Measurements from ENCODE around the gene CIPC. TPM values are rescaled to one million over a fixed set of nuclear protein-coding genes. Genes with fewer than 3 reads are reported as not detected.

The CIPC gene
- total and polyA plus RNA-seq, 8 donors, result 6.0 to 81.1 (median 19.6) TPM

GRCh38 chr14:77099425-77100167, 1.5 kb downstream of the CIPC start:
- H3K27me3 ChIP-seq, result no peaks in the 10 kb centered on the region
- H3K4me3 ChIP-seq, result peak overlapping the region; percentile 73 to 96 (median 85)
- H3K27ac ChIP-seq, result peak overlapping the region in 4 of 5 donors; percentile 98 to 99 (median 98)
- peak in 1 of 3 donors; percentile 20 for TF ChIP-seq POLR2AphosphoS5 (IDR thresholded peaks at IDR 0.05)
- no peak for TF ChIP-seq POLR2A (IDR thresholded peaks at IDR 0.05)
- H3K36me3 ChIP-seq, result no peaks in the 10 kb centered on the region
- intact Hi-C loops (cut with DNase I; ENCODE audit: low total_unique reads), result no loop called here
- H3K9me3 ChIP-seq, result no peaks in the 10 kb centered on the region
- DNase-seq, result peak in 1 of 2 donors; percentile 70
- WGBS, 5 donors, result 15 to 21% (median 18%) methylated on average over 7 of the region's 7 CpGs
- peaks cover 33 to 81% (median 63%) of the 10 kb centered on the region in 4 donors for H3K4me1 ChIP-seq

GRCh38 chr14:77100961-77101360, 2.9 kb downstream of the CIPC start:
- no peaks in the 10 kb centered on the region for H3K27me3 ChIP-seq
- H3K4me3 ChIP-seq, result no peak overlapping the region
- no peak for DNase-seq
- peaks cover 37 to 88% (median 72%) of the 10 kb centered on the region in 4 donors for H3K4me1 ChIP-seq
- peak overlapping the region in 4 of 5 donors; percentile 16 to 99 (median 98) for H3K27ac ChIP-seq
- peaks cover 0 to 5% (median 4%) of the 10 kb centered on the region in 4 donors for H3K36me3 ChIP-seq
- no peaks in the 10 kb centered on the region for H3K9me3 ChIP-seq
- TF ChIP-seq POLR2AphosphoS5 (IDR thresholded peaks at IDR 0.05) (peak in 1 of 3 donors; percentile 5), POLR2A (IDR thresholded peaks at IDR 0.05) (no peak)
- WGBS, 5 donors, result 53 to 65% (median 63%) methylated on average over 3 of the region's 3 CpGs
- intact Hi-C loops (cut with DNase I; ENCODE audit: low total_unique reads), result no loop called here

DNA sequence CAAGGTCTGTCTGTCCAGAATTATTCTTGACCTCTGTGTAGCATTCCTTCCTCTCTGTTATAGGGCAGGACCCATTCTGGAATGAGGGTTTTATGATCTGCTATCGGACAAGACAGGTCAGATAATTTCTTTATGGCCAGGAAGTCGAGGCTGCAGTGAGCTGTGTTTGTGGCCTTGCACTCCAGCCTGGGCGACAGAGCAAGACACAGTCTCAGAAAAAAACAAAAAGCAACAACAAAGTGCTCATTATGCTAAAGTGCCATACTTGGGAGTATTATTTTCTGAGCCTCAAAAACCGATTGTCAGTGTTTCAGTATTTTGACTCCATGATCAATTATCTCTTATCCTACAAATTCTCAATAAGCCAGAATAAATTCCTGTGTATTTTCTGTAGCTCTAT, 4.1 kb downstream of the CIPC start:
- H3K4me3 ChIP-seq, result no peak overlapping the region
- intact Hi-C loops (cut with DNase I; ENCODE audit: low total_unique reads), result no loop called here
- peaks cover 7 to 17% (median 16%) of the 10 kb centered on the region in 4 donors for H3K36me3 ChIP-seq
- no peaks in the 10 kb centered on the region for H3K9me3 ChIP-seq
- H3K27ac ChIP-seq, result peak overlapping the region in 2 of 5 donors; percentile 19 to 99
- DNase-seq, result no peak
- H3K27me3 ChIP-seq, result no peaks in the 10 kb centered on the region
- H3K4me1 ChIP-seq, result peaks cover 31 to 88% (median 70%) of the 10 kb centered on the region in 4 donors
- TF ChIP-seq POLR2A (IDR thresholded peaks at IDR 0.05) (no peak), CTCF (IDR thresholded peaks at IDR 0.05) (no peak), POLR2AphosphoS5 (IDR thresholded peaks at IDR 0.05) (no peak), EP300 (IDR thresholded peaks at IDR 0.05) (no peak)
- WGBS, 5 donors, result 70 to 87% (median 82%) methylated on average over 4 of the region's 4 CpGs

DNA sequence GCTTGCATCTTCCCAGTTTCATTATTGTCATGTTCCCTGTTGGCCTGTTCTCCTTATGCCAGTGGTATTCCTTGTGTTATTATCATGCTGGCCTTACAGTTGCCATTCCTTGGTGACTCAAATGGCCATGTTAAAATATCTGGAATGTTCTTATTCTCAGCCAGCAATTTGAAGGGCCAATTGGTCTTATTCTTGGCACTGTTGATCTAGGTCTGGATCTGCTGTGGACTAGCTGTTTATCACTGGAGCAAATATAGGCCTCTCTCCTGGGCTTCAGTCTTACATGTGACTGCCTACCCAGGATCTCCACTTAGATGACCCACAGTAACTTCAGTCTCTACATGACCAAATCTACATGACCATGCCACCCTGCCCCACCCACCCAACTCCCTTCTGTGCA, 5.4 kb downstream of the CIPC start:
- H3K36me3 ChIP-seq, result peaks cover 10 to 30% (median 30%) of the 10 kb centered on the region in 4 donors
- DNase-seq, result no peak
- intact Hi-C loops (cut with DNase I; ENCODE audit: low total_unique reads), result no loop called here
- peak overlapping the region in 3 of 5 donors; percentile 8 to 99 (median 34) for H3K27ac ChIP-seq
- no peaks in the 10 kb centered on the region for H3K9me3 ChIP-seq
- peaks cover 31 to 99% (median 68%) of the 10 kb centered on the region in 4 donors for H3K4me1 ChIP-seq
- no peak overlapping the region for H3K4me3 ChIP-seq
- no peaks in the 10 kb centered on the region for H3K27me3 ChIP-seq
- TF ChIP-seq POLR2A (IDR thresholded peaks at IDR 0.05), result no peak
- TF ChIP-seq POLR2AphosphoS5 (IDR thresholded peaks at IDR 0.05), result peak in 2 of 3 donors; percentile 18 to 20
- TF ChIP-seq CTCF (IDR thresholded peaks at IDR 0.05), result no peak
- no peak for TF ChIP-seq EP300 (IDR thresholded peaks at IDR 0.05)

- H3K27ac ChIP-seq, result peak overlapping the region in 3 of 5 donors; percentile 8 to 99 (median 34)
- H3K36me3 ChIP-seq, result peaks cover 12 to 35% (median 34%) of the 10 kb centered on the region in 4 donors
- 73 to 80% (median 75%) methylated on average over 6 of the region's 6 CpGs for WGBS, 5 donors
- intact Hi-C loops (cut with DNase I; ENCODE audit: low total_unique reads), result no loop called here
- no peaks in the 10 kb centered on the region for H3K9me3 ChIP-seq
- no peak for DNase-seq
- no peaks in the 10 kb centered on the region for H3K27me3 ChIP-seq
- H3K4me1 ChIP-seq, result peaks cover 29 to 98% (median 65%) of the 10 kb centered on the region in 4 donors
- H3K4me3 ChIP-seq, result no peak overlapping the region
- TF ChIP-seq POLR2A (IDR thresholded peaks at IDR 0.05), result no peak
- no peak for TF ChIP-seq EP300 (IDR thresholded peaks at IDR 0.05)
- no peak for TF ChIP-seq CTCF (IDR thresholded peaks at IDR 0.05)
- TF ChIP-seq POLR2AphosphoS5 (IDR thresholded peaks at IDR 0.05), result no peak
These were observed 5.9 kb downstream of the CIPC start for GRCh38 chr14:77103951-77104350.

All from stomach (tissue), 9 donors.